ENCODE data around the gene FNBP1L.

DNA sequence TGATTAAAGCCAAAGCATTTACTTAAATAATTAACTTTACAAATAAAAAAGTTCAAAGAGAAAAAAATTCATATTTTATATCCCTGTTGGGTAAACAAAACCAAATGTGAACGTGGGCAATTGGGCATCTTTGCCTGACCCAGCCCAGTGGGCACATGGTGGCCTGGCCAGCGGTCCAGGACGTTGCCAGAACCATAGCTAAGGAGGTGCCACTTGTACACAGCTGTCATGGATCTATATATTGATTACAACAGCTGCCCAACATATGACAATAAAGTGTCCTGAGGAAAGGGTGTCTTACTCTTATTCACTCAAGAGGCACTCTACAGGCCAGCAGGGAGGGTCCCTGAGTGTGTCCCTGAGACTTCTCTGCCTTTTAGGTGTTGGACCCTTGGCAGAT, 155.2 kb downstream of the FNBP1L start:
- no peak for TF ChIP-seq ZBTB8A (tag by site-specific recombination; IDR thresholded peaks at IDR 0.05)
- TF ChIP-seq, protein P1, sequence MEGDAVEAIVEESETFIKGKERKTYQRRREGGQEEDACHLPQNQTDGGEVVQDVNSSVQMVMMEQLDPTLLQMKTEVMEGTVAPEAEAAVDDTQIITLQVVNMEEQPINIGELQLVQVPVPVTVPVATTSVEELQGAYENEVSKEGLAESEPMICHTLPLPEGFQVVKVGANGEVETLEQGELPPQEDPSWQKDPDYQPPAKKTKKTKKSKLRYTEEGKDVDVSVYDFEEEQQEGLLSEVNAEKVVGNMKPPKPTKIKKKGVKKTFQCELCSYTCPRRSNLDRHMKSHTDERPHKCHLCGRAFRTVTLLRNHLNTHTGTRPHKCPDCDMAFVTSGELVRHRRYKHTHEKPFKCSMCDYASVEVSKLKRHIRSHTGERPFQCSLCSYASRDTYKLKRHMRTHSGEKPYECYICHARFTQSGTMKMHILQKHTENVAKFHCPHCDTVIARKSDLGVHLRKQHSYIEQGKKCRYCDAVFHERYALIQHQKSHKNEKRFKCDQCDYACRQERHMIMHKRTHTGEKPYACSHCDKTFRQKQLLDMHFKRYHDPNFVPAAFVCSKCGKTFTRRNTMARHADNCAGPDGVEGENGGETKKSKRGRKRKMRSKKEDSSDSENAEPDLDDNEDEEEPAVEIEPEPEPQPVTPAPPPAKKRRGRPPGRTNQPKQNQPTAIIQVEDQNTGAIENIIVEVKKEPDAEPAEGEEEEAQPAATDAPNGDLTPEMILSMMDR (tag by site-specific recombination; IDR thresholded peaks at IDR 0.05), result no peak
- TF ChIP-seq, protein P2, sequence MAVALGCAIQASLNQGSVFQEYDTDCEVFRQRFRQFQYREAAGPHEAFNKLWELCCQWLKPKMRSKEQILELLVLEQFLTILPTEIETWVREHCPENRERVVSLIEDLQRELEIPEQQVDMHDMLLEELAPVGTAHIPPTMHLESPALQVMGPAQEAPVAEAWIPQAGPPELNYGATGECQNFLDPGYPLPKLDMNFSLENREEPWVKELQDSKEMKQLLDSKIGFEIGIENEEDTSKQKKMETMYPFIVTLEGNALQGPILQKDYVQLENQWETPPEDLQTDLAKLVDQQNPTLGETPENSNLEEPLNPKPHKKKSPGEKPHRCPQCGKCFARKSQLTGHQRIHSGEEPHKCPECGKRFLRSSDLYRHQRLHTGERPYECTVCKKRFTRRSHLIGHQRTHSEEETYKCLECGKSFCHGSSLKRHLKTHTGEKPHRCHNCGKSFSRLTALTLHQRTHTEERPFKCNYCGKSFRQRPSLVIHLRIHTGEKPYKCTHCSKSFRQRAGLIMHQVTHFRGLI (tag by site-specific recombination; IDR thresholded peaks at IDR 0.05), result no peak
- TF ChIP-seq, protein P3, sequence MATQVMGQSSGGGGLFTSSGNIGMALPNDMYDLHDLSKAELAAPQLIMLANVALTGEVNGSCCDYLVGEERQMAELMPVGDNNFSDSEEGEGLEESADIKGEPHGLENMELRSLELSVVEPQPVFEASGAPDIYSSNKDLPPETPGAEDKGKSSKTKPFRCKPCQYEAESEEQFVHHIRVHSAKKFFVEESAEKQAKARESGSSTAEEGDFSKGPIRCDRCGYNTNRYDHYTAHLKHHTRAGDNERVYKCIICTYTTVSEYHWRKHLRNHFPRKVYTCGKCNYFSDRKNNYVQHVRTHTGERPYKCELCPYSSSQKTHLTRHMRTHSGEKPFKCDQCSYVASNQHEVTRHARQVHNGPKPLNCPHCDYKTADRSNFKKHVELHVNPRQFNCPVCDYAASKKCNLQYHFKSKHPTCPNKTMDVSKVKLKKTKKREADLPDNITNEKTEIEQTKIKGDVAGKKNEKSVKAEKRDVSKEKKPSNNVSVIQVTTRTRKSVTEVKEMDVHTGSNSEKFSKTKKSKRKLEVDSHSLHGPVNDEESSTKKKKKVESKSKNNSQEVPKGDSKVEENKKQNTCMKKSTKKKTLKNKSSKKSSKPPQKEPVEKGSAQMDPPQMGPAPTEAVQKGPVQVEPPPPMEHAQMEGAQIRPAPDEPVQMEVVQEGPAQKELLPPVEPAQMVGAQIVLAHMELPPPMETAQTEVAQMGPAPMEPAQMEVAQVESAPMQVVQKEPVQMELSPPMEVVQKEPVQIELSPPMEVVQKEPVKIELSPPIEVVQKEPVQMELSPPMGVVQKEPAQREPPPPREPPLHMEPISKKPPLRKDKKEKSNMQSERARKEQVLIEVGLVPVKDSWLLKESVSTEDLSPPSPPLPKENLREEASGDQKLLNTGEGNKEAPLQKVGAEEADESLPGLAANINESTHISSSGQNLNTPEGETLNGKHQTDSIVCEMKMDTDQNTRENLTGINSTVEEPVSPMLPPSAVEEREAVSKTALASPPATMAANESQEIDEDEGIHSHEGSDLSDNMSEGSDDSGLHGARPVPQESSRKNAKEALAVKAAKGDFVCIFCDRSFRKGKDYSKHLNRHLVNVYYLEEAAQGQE (tag by site-specific recombination; IDR thresholded peaks at IDR 0.05), result no peak
- TF ChIP-seq ZNF610 (tag by site-specific recombination; IDR thresholded peaks at IDR 0.05; ENCODE audit: borderline replicate concordance), result no peak
- no peak for TF ChIP-seq ZNF311 (tag by site-specific recombination; IDR thresholded peaks at IDR 0.05; ENCODE audit: borderline replicate concordance)
- no peak for TF ChIP-seq SALL2 (tag by site-specific recombination; IDR thresholded peaks at IDR 0.05; ENCODE audit: borderline replicate concordance)
- TF ChIP-seq ZNF302 (tag by site-specific recombination; IDR thresholded peaks at IDR 0.05; ENCODE audit: low read depth), result no peak
- TF ChIP-seq, protein P4, sequence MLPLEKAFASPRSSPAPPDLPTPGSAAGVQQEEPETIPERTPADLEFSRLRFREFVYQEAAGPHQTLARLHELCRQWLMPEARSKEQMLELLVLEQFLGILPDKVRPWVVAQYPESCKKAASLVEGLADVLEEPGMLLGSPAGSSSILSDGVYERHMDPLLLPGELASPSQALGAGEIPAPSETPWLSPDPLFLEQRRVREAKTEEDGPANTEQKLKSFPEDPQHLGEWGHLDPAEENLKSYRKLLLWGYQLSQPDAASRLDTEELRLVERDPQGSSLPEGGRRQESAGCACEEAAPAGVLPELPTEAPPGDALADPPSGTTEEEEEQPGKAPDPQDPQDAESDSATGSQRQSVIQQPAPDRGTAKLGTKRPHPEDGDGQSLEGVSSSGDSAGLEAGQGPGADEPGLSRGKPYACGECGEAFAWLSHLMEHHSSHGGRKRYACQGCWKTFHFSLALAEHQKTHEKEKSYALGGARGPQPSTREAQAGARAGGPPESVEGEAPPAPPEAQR (tag by site-specific recombination; IDR thresholded peaks at IDR 0.05), result no peak
- TF ChIP-seq HOXA7 (CRISPR knock-in tag; IDR thresholded peaks at IDR 0.05; ENCODE audit: borderline replicate concordance), result no peak
- TF ChIP-seq IKZF3 (tag by site-specific recombination; IDR thresholded peaks at IDR 0.05), result no peak
- no peak for TF ChIP-seq ZNF404 (tag by site-specific recombination; IDR thresholded peaks at IDR 0.05)
- TF ChIP-seq ZNF335 (tag by site-specific recombination; conservative IDR thresholded peaks at IDR 0.05), result no peak
